Fibroblast of mammary gland (primary cell): ENCODE measurements around the gene HHAT.

ENCODE experiments used
- DNase-seq: peaks from one replicate; pipeline ENCODE4 v3.0.0-alpha.2; 2010; ENCODE audit warnings: low read depth
- H3K4me3 ChIP-seq: 2 replicates; pipeline ENCODE4 v1.5.1; 2011; ENCODE audit warnings: low read depth, mild to moderate bottlenecking, low read length, moderate library complexity; ENCODE audit not compliant: control insufficient read depth
- TF ChIP-seq, protein P1 (sequence below): conservative IDR thresholded peaks from 2 replicates; pipeline ENCODE4 v1.5.1; 2011; ENCODE audit warnings: low read depth, low read length, inconsistent platforms; ENCODE audit not compliant: control insufficient read depth, insufficient read depth

Gene HHAT

DNA sequence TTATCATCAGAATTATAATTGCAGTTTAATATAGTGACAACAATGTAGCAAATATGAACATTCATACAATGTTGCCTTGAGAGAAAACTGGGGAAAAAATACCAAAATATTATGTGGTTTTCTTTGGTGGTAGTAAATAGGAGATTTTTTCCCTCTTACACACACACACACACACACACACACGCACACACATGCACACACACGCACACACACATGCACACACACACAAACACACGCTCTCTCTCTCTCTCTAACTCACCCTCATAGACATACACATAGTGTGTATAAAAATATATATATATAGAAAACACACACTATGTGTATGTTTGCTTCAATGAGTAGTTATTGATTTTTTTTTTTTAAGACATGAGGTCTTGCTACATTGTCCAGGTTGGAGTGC, 211.6 kb downstream of the HHAT start:
- DNase-seq, result no peak
- no peak overlapping the region for H3K4me3 ChIP-seq
- TF ChIP-seq, protein P1, sequence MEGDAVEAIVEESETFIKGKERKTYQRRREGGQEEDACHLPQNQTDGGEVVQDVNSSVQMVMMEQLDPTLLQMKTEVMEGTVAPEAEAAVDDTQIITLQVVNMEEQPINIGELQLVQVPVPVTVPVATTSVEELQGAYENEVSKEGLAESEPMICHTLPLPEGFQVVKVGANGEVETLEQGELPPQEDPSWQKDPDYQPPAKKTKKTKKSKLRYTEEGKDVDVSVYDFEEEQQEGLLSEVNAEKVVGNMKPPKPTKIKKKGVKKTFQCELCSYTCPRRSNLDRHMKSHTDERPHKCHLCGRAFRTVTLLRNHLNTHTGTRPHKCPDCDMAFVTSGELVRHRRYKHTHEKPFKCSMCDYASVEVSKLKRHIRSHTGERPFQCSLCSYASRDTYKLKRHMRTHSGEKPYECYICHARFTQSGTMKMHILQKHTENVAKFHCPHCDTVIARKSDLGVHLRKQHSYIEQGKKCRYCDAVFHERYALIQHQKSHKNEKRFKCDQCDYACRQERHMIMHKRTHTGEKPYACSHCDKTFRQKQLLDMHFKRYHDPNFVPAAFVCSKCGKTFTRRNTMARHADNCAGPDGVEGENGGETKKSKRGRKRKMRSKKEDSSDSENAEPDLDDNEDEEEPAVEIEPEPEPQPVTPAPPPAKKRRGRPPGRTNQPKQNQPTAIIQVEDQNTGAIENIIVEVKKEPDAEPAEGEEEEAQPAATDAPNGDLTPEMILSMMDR, result no peak

- no peak for DNase-seq
- TF ChIP-seq, protein P1, result no peak
- H3K4me3 ChIP-seq, result no peak overlapping the region
Observed at GRCh38 chr1:210541680-210542358, 213.1 kb downstream of the HHAT start.

GRCh38 chr1:210551899-210552298, 223.2 kb downstream of the HHAT start:
- no peak overlapping the region for H3K4me3 ChIP-seq
- no peak for DNase-seq
- TF ChIP-seq, protein P1, result no peak

DNA sequence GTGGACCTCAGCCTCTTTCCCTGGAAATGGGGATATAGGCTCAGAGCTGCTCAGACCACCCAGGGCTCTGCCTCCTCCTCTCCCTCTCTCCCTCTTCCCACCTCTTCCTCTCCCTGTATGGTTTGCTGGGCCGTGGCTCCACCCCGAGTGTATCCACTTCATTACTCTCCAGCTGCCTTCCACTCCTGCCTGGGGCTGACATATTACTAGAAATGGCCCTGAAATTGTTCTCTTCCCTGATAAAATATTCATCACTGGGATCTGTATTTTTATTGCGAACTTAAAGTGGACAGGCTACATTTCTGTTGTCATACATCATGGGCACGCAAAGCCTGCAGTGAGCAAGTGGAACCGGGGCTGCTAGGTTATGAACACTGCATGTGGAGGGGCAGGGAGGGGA, 225.0 kb downstream of the HHAT start:
- no peak overlapping the region for H3K4me3 ChIP-seq
- TF ChIP-seq, protein P1, result no peak
- DNase-seq, result no peak

DNA sequence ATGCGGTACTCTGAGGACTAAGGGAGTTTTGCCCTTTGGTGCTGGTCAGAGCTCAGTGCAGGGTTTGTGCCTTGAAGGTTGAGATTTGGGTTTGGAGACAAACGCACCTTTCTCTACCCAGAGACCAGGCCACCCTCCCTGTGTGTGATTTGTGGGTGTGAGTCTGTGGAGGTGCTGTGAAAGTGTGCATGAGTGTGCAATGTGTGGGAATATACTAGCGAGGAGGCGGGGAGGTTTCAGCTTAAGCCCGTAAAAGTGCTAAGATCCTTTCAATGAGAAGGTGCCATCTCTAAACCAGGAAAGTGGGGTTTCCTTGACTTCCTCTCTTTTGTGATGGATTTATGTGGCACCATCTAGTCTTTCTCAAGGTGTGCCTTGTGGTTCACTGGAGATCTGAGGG, 225.7 kb downstream of the HHAT start:
- no peak for DNase-seq
- H3K4me3 ChIP-seq, result no peak overlapping the region
- TF ChIP-seq, protein P1, result no peak

DNA sequence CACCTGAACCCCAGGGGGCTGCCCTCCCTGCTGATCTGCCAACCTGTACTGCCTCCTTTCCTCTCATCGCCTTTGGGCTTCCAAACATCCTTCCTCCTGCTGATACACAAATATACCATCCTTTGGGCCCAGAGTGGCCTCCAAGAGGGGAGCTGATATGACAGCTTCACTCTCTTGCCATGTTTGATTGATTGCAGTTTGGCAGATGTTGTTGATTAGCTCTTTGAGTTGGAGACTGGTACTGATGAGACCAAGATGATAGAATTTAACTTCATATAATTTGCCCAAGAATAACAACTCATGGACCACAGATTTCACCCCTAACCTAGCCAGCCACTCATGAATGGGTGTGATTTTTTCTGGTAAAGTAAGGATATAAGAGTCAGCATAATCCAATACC, 227.8 kb downstream of the HHAT start:
- no peak for DNase-seq
- no peak overlapping the region for H3K4me3 ChIP-seq
- TF ChIP-seq, protein P1, result no peak
